ENCODE measurements around the gene AQP12B.

DNA sequence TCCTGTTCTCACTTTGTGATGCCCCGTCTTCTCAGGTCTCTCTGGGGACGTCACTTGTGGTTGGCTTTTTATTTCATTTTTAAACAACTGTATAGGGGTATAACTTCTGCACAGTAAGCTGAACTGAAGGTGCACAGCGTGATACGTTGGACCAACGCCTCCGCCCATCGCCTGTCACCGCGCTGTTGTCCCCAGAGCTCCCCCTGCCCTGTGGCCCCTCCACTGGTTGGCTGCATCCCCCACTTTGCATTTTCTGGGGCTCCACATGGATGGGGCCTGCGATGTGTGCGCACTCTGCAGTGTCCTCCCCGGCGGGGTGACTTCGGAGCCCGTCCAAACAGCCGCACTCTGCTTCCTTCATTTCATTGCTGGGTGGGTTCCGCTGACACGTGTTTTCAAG is 43.1 kb downstream of the AQP12B start:
- TF ChIP-seq, protein P1, sequence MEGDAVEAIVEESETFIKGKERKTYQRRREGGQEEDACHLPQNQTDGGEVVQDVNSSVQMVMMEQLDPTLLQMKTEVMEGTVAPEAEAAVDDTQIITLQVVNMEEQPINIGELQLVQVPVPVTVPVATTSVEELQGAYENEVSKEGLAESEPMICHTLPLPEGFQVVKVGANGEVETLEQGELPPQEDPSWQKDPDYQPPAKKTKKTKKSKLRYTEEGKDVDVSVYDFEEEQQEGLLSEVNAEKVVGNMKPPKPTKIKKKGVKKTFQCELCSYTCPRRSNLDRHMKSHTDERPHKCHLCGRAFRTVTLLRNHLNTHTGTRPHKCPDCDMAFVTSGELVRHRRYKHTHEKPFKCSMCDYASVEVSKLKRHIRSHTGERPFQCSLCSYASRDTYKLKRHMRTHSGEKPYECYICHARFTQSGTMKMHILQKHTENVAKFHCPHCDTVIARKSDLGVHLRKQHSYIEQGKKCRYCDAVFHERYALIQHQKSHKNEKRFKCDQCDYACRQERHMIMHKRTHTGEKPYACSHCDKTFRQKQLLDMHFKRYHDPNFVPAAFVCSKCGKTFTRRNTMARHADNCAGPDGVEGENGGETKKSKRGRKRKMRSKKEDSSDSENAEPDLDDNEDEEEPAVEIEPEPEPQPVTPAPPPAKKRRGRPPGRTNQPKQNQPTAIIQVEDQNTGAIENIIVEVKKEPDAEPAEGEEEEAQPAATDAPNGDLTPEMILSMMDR (IDR thresholded peaks at IDR 0.05), result no peak
- no peak for TF ChIP-seq ZFX (IDR thresholded peaks at IDR 0.05; ENCODE audit: borderline replicate concordance)
